SHP77 treated with DMSO at 0.1 percent for 48 hours (cell line): ENCODE results near the gene PPP1R14B.

Source experiments
- DNase-seq: peaks from one replicate; lab custom pipeline; 2025; lab: John Stamatoyannopoulos, UW

PPP1R14B gene

GRCh38 chr11:64246871-64247728 lies at the start of gene PPP1R14B:
Gene PPP1R14B (minus strand): TSS chr11:64246943. CDS start chr11:64246673, 270 bp downstream.
- DNase-seq: peak; percentile 62

GRCh38 chr11:64296236-64296635 lies 49.5 kb upstream of the PPP1R14B start:
- no peak for DNase-seq

- DNase-seq: no peak
Observed at GRCh38 chr11:64295760-64296159, 49.0 kb upstream of the PPP1R14B start.

GRCh38 chr11:64294774-64295173 lies 48.0 kb upstream of the PPP1R14B start:
- no peak for DNase-seq

GRCh38 chr11:64292460-64293254 lies 45.9 kb upstream of the PPP1R14B start:
- DNase-seq: no peak

- DNase-seq: no peak
Observed at GRCh38 chr11:64291752-64292459, 45.2 kb upstream of the PPP1R14B start.

- DNase-seq: no peak
Observed at GRCh38 chr11:64291262-64291751, 44.6 kb upstream of the PPP1R14B start, which contains the start of gene KCNK4. Gene KCNK4 (plus strand): TSS chr11:64291302. CDS start chr11:64293019, 1,717 bp downstream.

- DNase-seq: no peak
Observed at GRCh38 chr11:64290352-64291261, 43.9 kb upstream of the PPP1R14B start.

- DNase-seq: no peak
Observed at GRCh38 chr11:64289002-64289564, 42.3 kb upstream of the PPP1R14B start.

GRCh38 chr11:64288353-64288750 lies 41.6 kb upstream of the PPP1R14B start:
- DNase-seq: no peak

GRCh38 chr11:64287676-64288352 lies 41.1 kb upstream of the PPP1R14B start:
- no peak for DNase-seq

GRCh38 chr11:64286801-64287159 lies 40.0 kb upstream of the PPP1R14B start:
- DNase-seq: no peak

- DNase-seq: peak; percentile 24
Observed at GRCh38 chr11:64285885-64286800, 39.4 kb upstream of the PPP1R14B start.

- DNase-seq: peak; percentile 57
Observed at GRCh38 chr11:64284962-64285884, 38.5 kb upstream of the PPP1R14B start, which contains the start of gene GPR137. Gene GPR137 (plus strand): TSS chr11:64285848. CDS start chr11:64286525, 677 bp downstream.

- peak; percentile 73 for DNase-seq
Observed at GRCh38 chr11:64284048-64284961, 37.6 kb upstream of the PPP1R14B start, which contains the start of gene BAD. Gene BAD (minus strand): TSS chr11:64284665. CDS start chr11:64284368, 297 bp downstream.

GRCh38 chr11:64283092-64283491 lies 36.3 kb upstream of the PPP1R14B start:
- DNase-seq: no peak
